HEK293T (cell line): ENCODE data around the gene KLHDC4.
"Not testable (repeated sequence)": the region's sequence is repeated elsewhere in the genome, so short reads cannot be mapped to it uniquely, and the experiment has no call there.

Experiments
- CTCF ChIA-PET: fragments of 350-600 bp; formaldehyde crosslinking; extraction: SDS; loops from one replicate; lab custom pipeline; 2021; ENCODE audit warnings: antibody characterized with exemption, inconsistent platforms; lab: Yijun Ruan, JAX
- POLR2A ChIA-PET: fragments of 350-600 bp; formaldehyde crosslinking; extraction: SDS; loops from one replicate; lab custom pipeline; 2020; ENCODE audit warnings: antibody characterized with exemption, inconsistent platforms; lab: Yijun Ruan, JAX
- DNase-seq: peaks from one replicate; pipeline ENCODE4 v3.0.0; 2012; ENCODE audit warnings: mixed read lengths; ENCODE audit errors: extremely low spot score
- ARNT ChIP-seq: fragments of 450-650 bp; IDR thresholded peaks from 2 replicates; pipeline ENCODE4 v1.6.1; 2017; ENCODE audit warnings: mild to moderate bottlenecking
- BHLHE40 ChIP-seq: fragments of 450-650 bp; IDR thresholded peaks from 2 replicates; pipeline ENCODE4 v1.6.1; 2016; ENCODE audit warnings: mild to moderate bottlenecking, moderate library complexity, borderline replicate concordance
- CTBP1 ChIP-seq: fragments of 450-650 bp; IDR thresholded peaks from 2 replicates; pipeline ENCODE4 v1.6.1; 2016; ENCODE audit warnings: borderline replicate concordance
- ELF4 ChIP-seq: fragments of 450-650 bp; IDR thresholded peaks from 2 replicates; pipeline ENCODE4 v1.6.1; 2017; ENCODE audit warnings: antibody characterized with exemption
- FOXA1 ChIP-seq: fragments of 450-650 bp; IDR thresholded peaks from 2 replicates; pipeline ENCODE4 v1.6.1; 2016; ENCODE audit warnings: mild to moderate bottlenecking
- FOXK2 ChIP-seq: fragments of 450-650 bp; IDR thresholded peaks from 2 replicates; pipeline ENCODE4 v1.6.1; 2016; ENCODE audit warnings: mild to moderate bottlenecking
- FOXM1 ChIP-seq: fragments of 450-650 bp; IDR thresholded peaks from 2 replicates; pipeline ENCODE4 v1.6.1; 2017; ENCODE audit warnings: mild to moderate bottlenecking, borderline replicate concordance
- HDGF ChIP-seq: fragments of 450-650 bp; IDR thresholded peaks from 2 replicates; pipeline ENCODE4 v1.6.1; 2017; ENCODE audit warnings: antibody characterized with exemption, borderline replicate concordance
- L3MBTL2 ChIP-seq: fragments of 450-650 bp; conservative IDR thresholded peaks from 2 replicates; pipeline ENCODE4 v1.6.1; 2016; ENCODE audit warnings: mild to moderate bottlenecking
- LEF1 ChIP-seq: fragments of 450-650 bp; IDR thresholded peaks from 2 replicates; pipeline ENCODE4 v1.6.1; 2017; ENCODE audit warnings: mild to moderate bottlenecking, borderline replicate concordance
- NFRKB ChIP-seq: fragments of 450-650 bp; IDR thresholded peaks from 2 replicates; pipeline ENCODE4 v1.6.1; 2016; ENCODE audit warnings: mild to moderate bottlenecking, moderate library complexity
- PKNOX1 ChIP-seq: fragments of 450-650 bp; IDR thresholded peaks from 2 replicates; pipeline ENCODE4 v1.6.1; 2016
- SP1 ChIP-seq: fragments of 450-650 bp; IDR thresholded peaks from 2 replicates; pipeline ENCODE4 v1.6.1; 2017
- SUZ12 ChIP-seq: fragments of 450-650 bp; IDR thresholded peaks from 2 replicates; pipeline ENCODE4 v1.6.1; 2016; ENCODE audit warnings: mild to moderate bottlenecking
- TARDBP ChIP-seq: fragments of 450-650 bp; IDR thresholded peaks from 2 replicates; pipeline ENCODE4 v1.6.1; 2016
- ZNF384 ChIP-seq: fragments of 450-650 bp; IDR thresholded peaks from 2 replicates; pipeline ENCODE4 v1.6.1; 2016

KLHDC4 gene

GRCh38 chr16:87724490-87725291 is 41.1 kb downstream of the KLHDC4 start:
- TF ChIP-seq FOXK2 (no peak), CTBP1 (no peak), SUZ12 (no peak), HDGF (no peak), ZNF384 (no peak)
- ChIA-PET CTCF (no interaction called here), POLR2A (no interaction called here)
- no peak for DNase-seq

- ChIA-PET CTCF (no interaction called here), POLR2A (no interaction called here)
- TF ChIP-seq ELF4 (no peak), SP1 (no peak), BHLHE40 (no peak), TARDBP (no peak), NFRKB (no peak)
- DNase-seq: no peak
Measured at GRCh38 chr16:87723226-87723623, 42.6 kb downstream of the KLHDC4 start.

GRCh38 chr16:87722590-87723225 is 43.1 kb downstream of the KLHDC4 start:
- CTCF ChIA-PET: no interaction called here
- DNase-seq: no peak
- POLR2A ChIA-PET: no interaction called here
- TF ChIP-seq L3MBTL2 (no peak), LEF1 (no peak), ELF4 (no peak), FOXA1 (no peak), HDGF (no peak), FOXM1 (no peak), FOXK2 (no peak), PKNOX1 (no peak), TARDBP (no peak), SP1 (no peak), ZNF384 (no peak), ARNT (no peak), BHLHE40 (no peak), SUZ12 (no peak), CTBP1 (no peak), NFRKB (no peak)

- DNase-seq: no peak
- POLR2A ChIA-PET: no interaction called here
- CTCF ChIA-PET: no interaction called here
- TF ChIP-seq HDGF (no peak), CTBP1 (no peak), TARDBP (no peak), FOXA1 (no peak), ARNT (no peak), ELF4 (no peak), SUZ12 (no peak), ZNF384 (no peak), LEF1 (no peak), PKNOX1 (no peak), L3MBTL2 (no peak), BHLHE40 (no peak), NFRKB (no peak), FOXK2 (no peak), SP1 (no peak), FOXM1 (no peak)
Measured at GRCh38 chr16:87721622-87722585, 43.9 kb downstream of the KLHDC4 start.

- TF ChIP-seq SP1 (no peak), FOXA1 (no peak), FOXM1 (no peak), SUZ12 (no peak), NFRKB (no peak), ARNT (no peak), FOXK2 (no peak), PKNOX1 (no peak), ELF4 (no peak), HDGF (no peak)
- POLR2A ChIA-PET: no interaction called here
- CTCF ChIA-PET: no interaction called here
- DNase-seq: no peak
Measured at GRCh38 chr16:87720446-87720845, 45.3 kb downstream of the KLHDC4 start.

- POLR2A ChIA-PET, CTCF ChIA-PET, DNase-seq: not testable (repeated sequence)
Measured at GRCh38 chr16:87718831-87719230, 47.0 kb downstream of the KLHDC4 start.
